HUES48 (cell line): ENCODE results near the gene NINL.
"Not testable (repeated sequence)": the region's sequence is repeated elsewhere in the genome, so short reads cannot be mapped to it uniquely, and the experiment has no call there.

Source experiments
- H3K27ac ChIP-seq: one replicate; pipeline ENCODE4 v1.7.0; 2013; ENCODE audit warnings: low read depth, low read length, inconsistent platforms
- H3K27me3 ChIP-seq: 2 replicates; pipeline ENCODE4 v1.6.1; 2013; ENCODE audit warnings: mild to moderate bottlenecking, low read length; ENCODE audit not compliant: control insufficient read depth, insufficient read depth
- H3K36me3 ChIP-seq: 2 replicates; pipeline ENCODE4 v1.6.1; 2013; ENCODE audit warnings: low read length; ENCODE audit not compliant: control insufficient read depth, insufficient read depth
- H3K4me1 ChIP-seq: 2 replicates; pipeline ENCODE4 v1.6.1; 2013; ENCODE audit warnings: mild to moderate bottlenecking, low read length; ENCODE audit not compliant: control insufficient read depth, insufficient read depth
- H3K4me3 ChIP-seq: 2 replicates; pipeline ENCODE4 v1.5.1; 2013; ENCODE audit warnings: mild to moderate bottlenecking, low read depth, low read length
- H3K9ac ChIP-seq: 2 replicates; pipeline ENCODE4 v1.6.1; 2013; ENCODE audit warnings: mild to moderate bottlenecking, low read depth, low read length, moderate library complexity
- H3K9me3 ChIP-seq: 2 replicates; pipeline ENCODE4 v1.6.1; 2013; ENCODE audit warnings: low read length; ENCODE audit not compliant: control insufficient read depth, insufficient read depth

NINL gene

GRCh38 chr20:25584905-25585704 lies at the start of gene NINL:
Gene NINL (minus strand): TSS chr20:25585531. CDS start chr20:25526587, 58,944 bp downstream.
- peak within 1 kb of the TSS; percentile 95 for H3K27ac ChIP-seq
- peak within 1 kb of the TSS; percentile 94 for H3K9ac ChIP-seq
- H3K9me3 ChIP-seq, result no peaks in the 10 kb centered on the region
- no peaks in the 10 kb centered on the region for H3K4me1 ChIP-seq
- peaks cover 6% of the 10 kb centered on the region; the same call in 1 of the 2 replicates for H3K36me3 ChIP-seq
- H3K27me3 ChIP-seq, result no peaks in the 10 kb centered on the region
- peak within 1 kb of the TSS; percentile 63 for H3K4me3 ChIP-seq

- Histone ChIP-seq H3K4me1 (no peaks in the 10 kb centered on the region), H3K4me3 (no peak overlapping the region), H3K27ac (no peak overlapping the region), H3K9ac (no peak overlapping the region), H3K27me3 (no peaks in the 10 kb centered on the region), H3K9me3 (peaks cover 22% of the 10 kb centered on the region), H3K36me3 (peaks cover 17% of the 10 kb centered on the region; the same call in 1 of the 2 replicates)
These were observed 47.8 kb upstream of the NINL start for GRCh38 chr20:25632940-25633790.

GRCh38 chr20:25630615-25631014 lies 45.3 kb upstream of the NINL start:
- H3K36me3 ChIP-seq, result peaks cover 10% of the 10 kb centered on the region; the same call in 1 of the 2 replicates
- not testable (repeated sequence) for H3K9ac ChIP-seq, H3K27ac ChIP-seq, H3K27me3 ChIP-seq, H3K4me3 ChIP-seq, H3K4me1 ChIP-seq, H3K9me3 ChIP-seq

- Histone ChIP-seq H3K4me1 (peaks cover 7% of the 10 kb centered on the region; the same call in 1 of the 2 replicates), H3K36me3 (peaks cover 7% of the 10 kb centered on the region; the same call in 1 of the 2 replicates), H3K27ac (no peak overlapping the region), H3K9me3 (no peaks in the 10 kb centered on the region), H3K27me3 (no peaks in the 10 kb centered on the region), H3K4me3 (no peak overlapping the region), H3K9ac (no peak overlapping the region)
These were observed 44.6 kb upstream of the NINL start for GRCh38 chr20:25629816-25630499.

- Histone ChIP-seq H3K27me3 (peaks cover 21% of the 10 kb centered on the region), H3K4me1 (peaks cover 23% of the 10 kb centered on the region), H3K36me3 (no peaks in the 10 kb centered on the region), H3K9ac (no peak overlapping the region), H3K4me3 (no peak overlapping the region), H3K9me3 (no peaks in the 10 kb centered on the region), H3K27ac (no peak overlapping the region)
These were observed 41.4 kb upstream of the NINL start for GRCh38 chr20:25626779-25627178.

GRCh38 chr20:25624500-25624939 lies 39.2 kb upstream of the NINL start:
- Histone ChIP-seq H3K27me3 (peaks cover 22% of the 10 kb centered on the region), H3K9ac (peak overlapping the region; percentile 80), H3K27ac (peak overlapping the region; percentile 74), H3K9me3 (no peaks in the 10 kb centered on the region), H3K36me3 (no peaks in the 10 kb centered on the region), H3K4me3 (peak overlapping the region; percentile 68), H3K4me1 (peaks cover 23% of the 10 kb centered on the region)

GRCh38 chr20:25623736-25624499 lies 38.6 kb upstream of the NINL start, which contains the start of gene NANP:
Gene NANP (minus strand): TSS chr20:25624014. CDS start chr20:25623948, 66 bp downstream.
- Histone ChIP-seq H3K4me3 (peak within 1 kb of the TSS; percentile 68), H3K4me1 (peaks cover 23% of the 10 kb centered on the region), H3K27ac (peak within 1 kb of the TSS; percentile 74)

GRCh38 chr20:25623225-25623735 lies 37.9 kb upstream of the NINL start:
- Histone ChIP-seq H3K36me3 (no peaks in the 10 kb centered on the region), H3K9ac (peak overlapping the region; percentile 80), H3K9me3 (no peaks in the 10 kb centered on the region), H3K27ac (peak overlapping the region; percentile 74), H3K4me1 (peaks cover 27% of the 10 kb centered on the region), H3K4me3 (peak overlapping the region; percentile 68), H3K27me3 (peaks cover 22% of the 10 kb centered on the region)

More at GRCh38 chr20:25623736-25624499, 38.6 kb upstream of the NINL start, which contains the start of gene NANP:
- Histone ChIP-seq H3K36me3 (no peaks in the 10 kb centered on the region), H3K9ac (peak within 1 kb of the TSS; percentile 80), H3K27me3 (peaks cover 22% of the 10 kb centered on the region), H3K9me3 (no peaks in the 10 kb centered on the region)

GRCh38 chr20:25622450-25623224 lies 37.3 kb upstream of the NINL start:
- H3K36me3 ChIP-seq, result no peaks in the 10 kb centered on the region
- peaks cover 27% of the 10 kb centered on the region for H3K4me1 ChIP-seq
- H3K9me3 ChIP-seq, result no peaks in the 10 kb centered on the region
- peak overlapping the region; percentile 68 for H3K4me3 ChIP-seq
- H3K27me3 ChIP-seq, result peaks cover 22% of the 10 kb centered on the region
- H3K27ac ChIP-seq, result no peak overlapping the region
- no peak overlapping the region for H3K9ac ChIP-seq
